HFF-Myc (cell line): Measurements from ENCODE around the gene NAV2.
A peak's percentile ranks its signal among the peaks of the same experiment; 100 is the strongest.

Experiments
- DNase-seq: peaks from one replicate; pipeline ENCODE4 v3.0.0-alpha.2; 2011; ENCODE audit warnings: low read depth; ENCODE audit errors: extremely low read depth
- H3K4me3 ChIP-seq: replicated peaks from 2 replicates; pipeline ENCODE4 v1.5.1; 2011; ENCODE audit warnings: low read depth, mild to moderate bottlenecking, control low read depth, low read length
- CTCF ChIP-seq: IDR thresholded peaks from 2 replicates; pipeline ENCODE4 v1.5.1; 2012; ENCODE audit warnings: mild to moderate bottlenecking, low read depth, low read length, control low read depth; ENCODE audit errors: missing control alignments

The NAV2 gene

GRCh38 chr11:19880088-19880345, 167.4 kb downstream of the NAV2 start:
- DNase-seq = no peak
- no peak overlapping the region for H3K4me3 ChIP-seq
- TF ChIP-seq CTCF = no peak

- no peak for DNase-seq
- H3K4me3 ChIP-seq = no peak overlapping the region
- no peak for TF ChIP-seq CTCF
Measured at GRCh38 chr11:19881177-19881576, 168.5 kb downstream of the NAV2 start.

GRCh38 chr11:19882356-19882755, 169.7 kb downstream of the NAV2 start:
- no peak overlapping the region for H3K4me3 ChIP-seq
- TF ChIP-seq CTCF = no peak
- DNase-seq = no peak

GRCh38 chr11:19886498-19886897, 173.9 kb downstream of the NAV2 start:
- no peak for DNase-seq
- no peak overlapping the region for H3K4me3 ChIP-seq
- no peak for TF ChIP-seq CTCF

- TF ChIP-seq CTCF = no peak
- DNase-seq = no peak
- H3K4me3 ChIP-seq = no peak overlapping the region
Measured at GRCh38 chr11:19887842-19888241, 175.2 kb downstream of the NAV2 start.

GRCh38 chr11:19889531-19889930, 176.9 kb downstream of the NAV2 start:
- no peak for DNase-seq
- H3K4me3 ChIP-seq = no peak overlapping the region
- no peak for TF ChIP-seq CTCF

GRCh38 chr11:19890308-19890707, 177.7 kb downstream of the NAV2 start:
- H3K4me3 ChIP-seq = no peak overlapping the region
- peak; percentile 70 for DNase-seq
- TF ChIP-seq CTCF = no peak
